HepG2 (cell line): ENCODE results near the gene POLG2. TPM values are rescaled to one million over a fixed set of nuclear protein-coding genes. Genes with fewer than 3 reads are reported as not detected.

ENCODE experiments used
- EP300 ChIP-seq, 3 experiments: sonication (generic) in 1 of 3; formaldehyde crosslinking in 1 of 3; IDR thresholded peaks; 2 replicates each; pipeline versions ENCODE4 v1.5.1 to v1.6.1; 2011 to 2020; ENCODE audit warnings: low read depth in 2 of 3, low read length in 2 of 3, borderline replicate concordance in 1 of 3, improper control_type of control experiment in 1 of 3, mild to moderate bottlenecking in 1 of 3, missing genetic modification reagents in 1 of 3, moderate library complexity in 1 of 3
- STAG1 ChIP-seq: sonication (generic); formaldehyde crosslinking; IDR thresholded peaks from 2 replicates; pipeline ENCODE4 v1.4.0; 2020; ENCODE audit warnings: missing genetic modification reagents
- TEAD3 ChIP-seq: optimal IDR thresholded peaks from 2 replicates; pipeline ENCODE3; 2016; ENCODE audit warnings: borderline replicate concordance
- ZBTB38 ChIP-seq: sonication (generic); formaldehyde crosslinking; IDR thresholded peaks from 2 replicates; pipeline ENCODE4 v1.5.1; 2020; ENCODE audit warnings: mild to moderate bottlenecking, missing genetic modification reagents
- ZNF10 ChIP-seq: sonication (generic); formaldehyde crosslinking; IDR thresholded peaks from 2 replicates; pipeline ENCODE4 v1.4.0; 2020; ENCODE audit warnings: mild to moderate bottlenecking, low read depth, missing genetic modification reagents, borderline replicate concordance
- ZNF496 ChIP-seq: sonication (generic); formaldehyde crosslinking; IDR thresholded peaks from 2 replicates; pipeline ENCODE4 v1.8.1; 2023; ENCODE audit warnings: mild to moderate bottlenecking, moderate library complexity, missing genetic modification reagents; ENCODE audit not compliant: insufficient replicate concordance
- ZNF644 ChIP-seq: IDR thresholded peaks from 2 replicates; pipeline ENCODE4 v1.6.1; 2016; ENCODE audit warnings: low read depth
- ZNF75D ChIP-seq: sonication (generic); formaldehyde crosslinking; IDR thresholded peaks from 2 replicates; pipeline ENCODE4 v1.8.1; 2023; ENCODE audit warnings: missing genetic modification reagents, mild to moderate bottlenecking, borderline replicate concordance
- ZNF790 ChIP-seq: sonication (generic); formaldehyde crosslinking; IDR thresholded peaks from 2 replicates; pipeline ENCODE4 v1.8.0; 2022; ENCODE audit warnings: missing genetic modification reagents, mild to moderate bottlenecking, borderline replicate concordance
- polyA plus RNA-seq, 8 experiments: library from polyadenylated mRNA; depleted of rRNA in 3 of 8; stranded (reverse) in 7 of 8; unstranded in 1 of 8; fragments of >200 nt; fragmentation: Illumina TruSeq in 4 of 8; extraction: Trizol in 4 of 8; gene quantifications; 2 replicates each; pipeline versions ENCODE4 v1.2.1 to v1.2.3, GENCODE V29; 2011 to 2016; ENCODE audit warnings: low read depth in 4 of 8, missing spikeins in 1 of 8, mixed read lengths in 1 of 8; ENCODE audit not compliant: insufficient read depth in 1 of 8
- total RNA-seq, 5 experiments: library from RNA; depleted of rRNA; stranded (reverse); fragments of >200 nt; fragmentation: Illumina TruSeq; extraction: Trizol; gene quantifications; 2 replicates each; pipeline ENCODE4 v1.2.3, GENCODE V29; 2016; ENCODE audit warnings: low read depth in 1 of 5
- TF ChIP-seq, protein P1 (sequence below): sonication (generic); formaldehyde crosslinking; IDR thresholded peaks from 2 replicates; pipeline ENCODE4 v1.9.0; 2021; ENCODE audit warnings: missing genetic modification reagents, mild to moderate bottlenecking, borderline replicate concordance
- TF ChIP-seq, protein P2 (sequence below), 2 experiments: IDR thresholded peaks; 2 replicates each; pipeline ENCODE4 v1.6.1; 2011 to 2012; ENCODE audit warnings: low read length in 2 of 2, borderline replicate concordance in 1 of 2, low read depth in 1 of 2, mild to moderate bottlenecking in 1 of 2, moderate library complexity in 1 of 2
- TF ChIP-seq, protein P3 (sequence below): sonication (generic); formaldehyde crosslinking; IDR thresholded peaks from 2 replicates; pipeline ENCODE4 v1.4.0; 2020; ENCODE audit warnings: missing genetic modification reagents
- TF ChIP-seq, protein P4 (sequence below): sonication (generic); formaldehyde crosslinking; IDR thresholded peaks from 2 replicates; pipeline ENCODE4 v1.8.1; 2023; ENCODE audit warnings: missing genetic modification reagents, mild to moderate bottlenecking, borderline replicate concordance
- TF ChIP-seq, protein P5 (sequence below): sonication (generic); formaldehyde crosslinking; IDR thresholded peaks from 2 replicates; pipeline ENCODE4 v1.4.0; 2020; ENCODE audit warnings: missing genetic modification reagents, low read depth, mild to moderate bottlenecking, borderline replicate concordance
- TF ChIP-seq, protein P6 (sequence below): sonication (generic); formaldehyde crosslinking; IDR thresholded peaks from 2 replicates; pipeline ENCODE4 v1.5.0; 2020; ENCODE audit warnings: mild to moderate bottlenecking, missing genetic modification reagents

The POLG2 gene
- total and polyA plus RNA-seq, 2 of the 13 experiments (the other 11 are each of a cell fraction or from before 2014, with no cell fraction given) = 21.1 to 25.5 TPM

DNA sequence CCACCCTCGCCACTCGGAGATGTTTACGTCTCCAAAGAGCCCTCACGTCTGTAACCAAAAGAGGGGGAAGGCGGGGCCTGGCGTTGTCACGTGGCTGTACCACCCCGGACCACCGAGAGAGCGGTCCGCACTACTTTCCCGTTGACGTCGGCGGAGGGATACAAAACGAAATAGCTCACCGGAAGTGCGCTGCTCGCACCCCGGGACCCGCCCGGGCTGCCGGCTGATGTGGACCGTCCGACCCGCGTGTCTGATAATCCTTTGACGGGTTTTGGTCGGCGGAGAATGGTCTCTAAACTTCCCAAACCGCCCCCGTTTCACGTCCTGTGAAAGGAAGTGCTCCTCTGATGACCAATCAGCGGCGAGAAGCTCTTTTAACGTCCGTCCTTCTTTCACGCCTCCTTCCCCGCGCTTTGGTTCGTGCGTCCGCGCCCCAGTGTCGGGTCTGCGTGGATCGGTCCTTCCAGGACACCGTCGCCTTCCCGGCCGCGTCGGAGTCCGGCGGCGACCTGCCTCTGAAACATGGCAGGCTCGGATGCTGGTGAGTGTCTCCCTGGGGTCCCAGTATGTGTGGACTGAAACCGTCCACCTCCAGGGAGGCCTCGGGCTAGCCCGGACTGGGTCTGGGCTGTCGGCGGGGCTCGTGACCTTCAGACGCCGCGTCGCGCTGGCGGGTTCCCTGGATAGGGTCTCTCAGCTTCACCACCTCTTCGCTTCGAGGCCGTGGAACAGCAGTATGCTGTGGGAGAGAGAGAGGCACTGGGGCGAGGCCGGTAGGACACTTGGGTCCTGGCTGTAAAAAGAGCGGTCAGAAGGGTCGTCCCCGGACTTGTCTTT is 9.9 kb upstream of the POLG2 start, which contains the start of gene CEP95 (continued):
- TF ChIP-seq, protein P1, sequence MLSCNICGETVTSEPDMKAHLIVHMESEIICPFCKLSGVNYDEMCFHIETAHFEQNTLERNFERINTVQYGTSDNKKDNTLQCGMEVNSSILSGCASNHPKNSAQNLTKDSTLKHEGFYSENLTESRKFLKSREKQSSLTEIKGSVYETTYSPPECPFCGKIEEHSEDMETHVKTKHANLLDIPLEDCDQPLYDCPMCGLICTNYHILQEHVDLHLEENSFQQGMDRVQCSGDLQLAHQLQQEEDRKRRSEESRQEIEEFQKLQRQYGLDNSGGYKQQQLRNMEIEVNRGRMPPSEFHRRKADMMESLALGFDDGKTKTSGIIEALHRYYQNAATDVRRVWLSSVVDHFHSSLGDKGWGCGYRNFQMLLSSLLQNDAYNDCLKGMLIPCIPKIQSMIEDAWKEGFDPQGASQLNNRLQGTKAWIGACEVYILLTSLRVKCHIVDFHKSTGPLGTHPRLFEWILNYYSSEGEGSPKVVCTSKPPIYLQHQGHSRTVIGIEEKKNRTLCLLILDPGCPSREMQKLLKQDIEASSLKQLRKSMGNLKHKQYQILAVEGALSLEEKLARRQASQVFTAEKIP (CRISPR knock-in tag) = no peak
- no peak for TF ChIP-seq ZNF496 (CRISPR knock-in tag)
- no peak for TF ChIP-seq ZNF75D
- TF ChIP-seq, protein P2, sequence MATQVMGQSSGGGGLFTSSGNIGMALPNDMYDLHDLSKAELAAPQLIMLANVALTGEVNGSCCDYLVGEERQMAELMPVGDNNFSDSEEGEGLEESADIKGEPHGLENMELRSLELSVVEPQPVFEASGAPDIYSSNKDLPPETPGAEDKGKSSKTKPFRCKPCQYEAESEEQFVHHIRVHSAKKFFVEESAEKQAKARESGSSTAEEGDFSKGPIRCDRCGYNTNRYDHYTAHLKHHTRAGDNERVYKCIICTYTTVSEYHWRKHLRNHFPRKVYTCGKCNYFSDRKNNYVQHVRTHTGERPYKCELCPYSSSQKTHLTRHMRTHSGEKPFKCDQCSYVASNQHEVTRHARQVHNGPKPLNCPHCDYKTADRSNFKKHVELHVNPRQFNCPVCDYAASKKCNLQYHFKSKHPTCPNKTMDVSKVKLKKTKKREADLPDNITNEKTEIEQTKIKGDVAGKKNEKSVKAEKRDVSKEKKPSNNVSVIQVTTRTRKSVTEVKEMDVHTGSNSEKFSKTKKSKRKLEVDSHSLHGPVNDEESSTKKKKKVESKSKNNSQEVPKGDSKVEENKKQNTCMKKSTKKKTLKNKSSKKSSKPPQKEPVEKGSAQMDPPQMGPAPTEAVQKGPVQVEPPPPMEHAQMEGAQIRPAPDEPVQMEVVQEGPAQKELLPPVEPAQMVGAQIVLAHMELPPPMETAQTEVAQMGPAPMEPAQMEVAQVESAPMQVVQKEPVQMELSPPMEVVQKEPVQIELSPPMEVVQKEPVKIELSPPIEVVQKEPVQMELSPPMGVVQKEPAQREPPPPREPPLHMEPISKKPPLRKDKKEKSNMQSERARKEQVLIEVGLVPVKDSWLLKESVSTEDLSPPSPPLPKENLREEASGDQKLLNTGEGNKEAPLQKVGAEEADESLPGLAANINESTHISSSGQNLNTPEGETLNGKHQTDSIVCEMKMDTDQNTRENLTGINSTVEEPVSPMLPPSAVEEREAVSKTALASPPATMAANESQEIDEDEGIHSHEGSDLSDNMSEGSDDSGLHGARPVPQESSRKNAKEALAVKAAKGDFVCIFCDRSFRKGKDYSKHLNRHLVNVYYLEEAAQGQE (IDR thresholded peaks at IDR 0.05; ENCODE audit: borderline replicate concordance in 1 of 2, low read depth in 1 of 2, low read length in 2 of 2) = no peak; a peak in 1 of 4 replicates
- peak in 1 of 2 experiments; percentile 8; a peak in 2 of 4 replicates for TF ChIP-seq EP300 (IDR thresholded peaks at IDR 0.05; ENCODE audit: low read depth in 2 of 2, low read length in 2 of 2)
- TF ChIP-seq EP300 (CRISPR knock-in tag; IDR thresholded peaks at IDR 0.05; ENCODE audit: borderline replicate concordance) = peak; percentile 21; the same call in 1 of the 2 replicates
- peak; percentile 7; the same call in 1 of the 2 replicates for TF ChIP-seq ZBTB38 (CRISPR knock-in tag)
- TF ChIP-seq, protein P3, sequence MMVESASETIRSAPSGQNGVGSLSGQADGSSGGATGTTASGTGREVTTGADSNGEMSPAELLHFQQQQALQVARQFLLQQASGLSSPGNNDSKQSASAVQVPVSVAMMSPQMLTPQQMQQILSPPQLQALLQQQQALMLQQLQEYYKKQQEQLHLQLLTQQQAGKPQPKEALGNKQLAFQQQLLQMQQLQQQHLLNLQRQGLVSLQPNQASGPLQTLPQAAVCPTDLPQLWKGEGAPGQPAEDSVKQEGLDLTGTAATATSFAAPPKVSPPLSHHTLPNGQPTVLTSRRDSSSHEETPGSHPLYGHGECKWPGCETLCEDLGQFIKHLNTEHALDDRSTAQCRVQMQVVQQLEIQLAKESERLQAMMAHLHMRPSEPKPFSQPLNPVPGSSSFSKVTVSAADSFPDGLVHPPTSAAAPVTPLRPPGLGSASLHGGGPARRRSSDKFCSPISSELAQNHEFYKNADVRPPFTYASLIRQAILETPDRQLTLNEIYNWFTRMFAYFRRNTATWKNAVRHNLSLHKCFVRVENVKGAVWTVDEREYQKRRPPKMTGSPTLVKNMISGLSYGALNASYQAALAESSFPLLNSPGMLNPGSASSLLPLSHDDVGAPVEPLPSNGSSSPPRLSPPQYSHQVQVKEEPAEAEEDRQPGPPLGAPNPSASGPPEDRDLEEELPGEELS (CRISPR knock-in tag) = peak; percentile 64; the same call in 1 of the 2 replicates
- TF ChIP-seq TEAD3 (CRISPR knock-in tag) = peak; percentile 12
- TF ChIP-seq, protein P4, sequence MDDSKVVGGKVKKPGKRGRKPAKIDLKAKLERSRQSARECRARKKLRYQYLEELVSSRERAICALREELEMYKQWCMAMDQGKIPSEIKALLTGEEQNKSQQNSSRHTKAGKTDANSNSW (CRISPR knock-in tag) = peak; percentile 87; the same call in 1 of the 2 replicates
- no peak for TF ChIP-seq ZNF644 (CRISPR knock-in tag)
- no peak for TF ChIP-seq ZNF10 (CRISPR knock-in tag)
- TF ChIP-seq, protein P5, sequence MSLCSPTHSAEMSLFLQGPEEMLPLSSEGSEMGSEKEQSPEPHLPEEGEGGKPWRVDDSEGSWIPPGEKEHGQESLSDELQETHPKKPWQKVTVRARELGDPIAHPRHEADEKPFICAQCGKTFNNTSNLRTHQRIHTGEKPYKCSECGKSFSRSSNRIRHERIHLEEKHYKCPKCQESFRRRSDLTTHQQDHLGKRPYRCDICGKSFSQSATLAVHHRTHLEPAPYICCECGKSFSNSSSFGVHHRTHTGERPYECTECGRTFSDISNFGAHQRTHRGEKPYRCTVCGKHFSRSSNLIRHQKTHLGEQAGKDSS (CRISPR knock-in tag) = no peak; the same call in none of the 2 replicates
- peak; percentile 93; the same call in 1 of the 2 replicates for TF ChIP-seq ZNF790 (CRISPR knock-in tag)
- TF ChIP-seq, protein P6, sequence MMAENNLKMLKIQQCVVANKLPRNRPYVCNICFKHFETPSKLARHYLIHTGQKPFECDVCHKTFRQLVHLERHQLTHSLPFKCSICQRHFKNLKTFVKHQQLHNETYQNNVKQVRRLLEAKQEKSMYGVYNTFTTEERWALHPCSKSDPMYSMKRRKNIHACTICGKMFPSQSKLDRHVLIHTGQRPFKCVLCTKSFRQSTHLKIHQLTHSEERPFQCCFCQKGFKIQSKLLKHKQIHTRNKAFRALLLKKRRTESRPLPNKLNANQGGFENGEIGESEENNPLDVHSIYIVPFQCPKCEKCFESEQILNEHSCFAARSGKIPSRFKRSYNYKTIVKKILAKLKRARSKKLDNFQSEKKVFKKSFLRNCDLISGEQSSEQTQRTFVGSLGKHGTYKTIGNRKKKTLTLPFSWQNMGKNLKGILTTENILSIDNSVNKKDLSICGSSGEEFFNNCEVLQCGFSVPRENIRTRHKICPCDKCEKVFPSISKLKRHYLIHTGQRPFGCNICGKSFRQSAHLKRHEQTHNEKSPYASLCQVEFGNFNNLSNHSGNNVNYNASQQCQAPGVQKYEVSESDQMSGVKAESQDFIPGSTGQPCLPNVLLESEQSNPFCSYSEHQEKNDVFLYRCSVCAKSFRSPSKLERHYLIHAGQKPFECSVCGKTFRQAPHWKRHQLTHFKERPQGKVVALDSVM = peak; percentile 37; the same call in 1 of the 2 replicates
- TF ChIP-seq STAG1 (CRISPR knock-in tag) = no peak
